Measurements from ENCODE around the gene SAP130.

GRCh38 chr2:128058114-128058513 is 30.3 kb upstream of the SAP130 start:
- TF ChIP-seq CTCF (IDR thresholded peaks at IDR 0.05) = no peak
- TF ChIP-seq EZH2 (IDR thresholded peaks at IDR 0.05) = no peak
